Measurements from ENCODE around the gene GLOD4. TPM values are rescaled to one million over a fixed set of nuclear protein-coding genes. Genes with fewer than 3 reads are reported as not detected.

GLOD4 gene
- total and polyA plus RNA-seq, 8 donors = 6.4 to 213 (median 86.6) TPM

DNA sequence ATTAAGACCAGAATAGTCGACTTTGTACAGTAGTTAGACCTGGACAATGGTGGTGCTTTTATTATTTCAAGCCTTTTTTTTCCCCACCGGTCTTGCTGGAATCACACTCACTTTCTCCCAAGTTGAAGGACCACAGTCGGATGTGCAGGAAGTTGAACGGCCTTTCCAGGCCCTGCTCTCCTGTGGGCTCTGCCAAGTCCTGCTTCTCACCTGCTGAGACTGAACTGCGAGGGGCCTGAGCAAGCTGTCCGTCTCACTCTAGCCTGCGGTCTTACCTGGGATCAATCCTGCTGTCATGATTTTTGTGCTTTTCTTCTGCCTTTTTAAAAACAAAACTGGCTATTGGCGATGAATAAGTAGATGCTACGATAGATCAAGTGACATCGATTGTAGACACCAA is 48.3 kb downstream of the GLOD4 start:
- Histone ChIP-seq H3K9me3 (no peaks in the 10 kb centered on the region), H3K36me3 (peaks cover 0 to 34% (median 17%) of the 10 kb centered on the region in 4 donors), H3K27me3 (no peaks in the 10 kb centered on the region), H3K4me1 (peaks cover 9 to 68% (median 36%) of the 10 kb centered on the region in 4 donors), H3K4me3 (peak overlapping the region; percentile 66 to 94 (median 78)), H3K27ac (peak overlapping the region; percentile 86 to 91 (median 87))
- DNase-seq = no peak
- 44 to 66% (median 55%) methylated on average over 10 of the region's 10 CpGs for WGBS, 5 donors
- intact Hi-C loops (cut with DNase I; ENCODE audit: low total_unique reads) = no loop called here
- TF ChIP-seq EP300 (IDR thresholded peaks at IDR 0.05) (no peak), POLR2A (IDR thresholded peaks at IDR 0.05) (no peak), POLR2AphosphoS5 (IDR thresholded peaks at IDR 0.05) (no peak), CTCF (IDR thresholded peaks at IDR 0.05) (no peak)

DNA sequence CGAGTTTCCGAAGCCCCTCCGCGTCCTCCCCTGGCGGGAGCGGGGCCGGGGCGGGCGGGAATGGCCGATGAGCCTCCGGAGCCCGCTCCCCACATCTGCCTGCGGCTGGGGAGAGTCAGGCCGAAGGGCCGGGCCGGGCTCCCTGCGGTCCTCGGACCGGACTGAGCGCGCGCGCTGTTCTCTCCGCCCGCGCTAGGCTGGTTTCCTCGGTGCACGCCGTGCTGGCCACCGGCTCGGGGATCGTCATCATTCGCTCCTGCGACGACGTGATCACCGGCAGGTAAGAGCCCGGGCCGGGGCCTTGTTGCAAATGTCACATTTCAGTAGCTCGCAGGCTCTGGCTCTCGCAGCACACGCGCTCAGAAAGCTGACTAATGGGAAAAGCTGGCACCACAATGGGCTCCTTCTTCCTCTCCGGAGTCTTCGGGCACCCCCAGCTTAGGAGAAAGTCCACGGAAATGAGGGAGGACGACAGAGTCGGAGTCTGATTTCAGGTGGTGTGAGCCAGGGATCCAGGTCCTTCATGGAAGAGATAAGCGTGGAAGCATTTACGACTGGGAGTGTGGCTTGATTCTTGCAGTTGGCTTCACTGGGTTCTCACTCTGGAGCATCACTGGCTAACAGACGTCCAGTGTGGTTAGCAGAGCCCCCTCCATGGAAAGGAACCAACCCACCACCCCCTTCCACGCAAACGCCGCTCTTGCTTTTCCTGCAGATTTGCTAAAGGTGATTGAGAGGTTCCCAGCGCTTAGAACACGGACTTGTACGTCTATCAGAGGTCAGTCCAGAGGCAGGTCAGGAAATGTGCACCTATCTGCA is 49.0 kb downstream of the GLOD4 start:
- no peaks in the 10 kb centered on the region for H3K27me3 ChIP-seq
- WGBS, 5 donors = 3 to 15% (median 4%) methylated on average over 17 to 57 of the region's 57 CpGs
- H3K4me1 ChIP-seq = peaks cover 9 to 68% (median 38%) of the 10 kb centered on the region in 4 donors
- TF ChIP-seq EP300 (IDR thresholded peaks at IDR 0.05) = no peak
- TF ChIP-seq POLR2AphosphoS5 (IDR thresholded peaks at IDR 0.05) = no peak
- no peak for TF ChIP-seq POLR2A (IDR thresholded peaks at IDR 0.05)
- no peak for TF ChIP-seq CTCF (IDR thresholded peaks at IDR 0.05)
- DNase-seq = peak; percentile 61 to 69
- intact Hi-C loops (cut with DNase I; ENCODE audit: low total_unique reads) = no loop called here
- peak overlapping the region; percentile 86 to 91 (median 87) for H3K27ac ChIP-seq
- H3K36me3 ChIP-seq = peaks cover 0 to 28% (median 10%) of the 10 kb centered on the region in 4 donors
- peak overlapping the region; percentile 66 to 94 (median 78) for H3K4me3 ChIP-seq
- H3K9me3 ChIP-seq = no peaks in the 10 kb centered on the region

GRCh38 chr17:732067-732901 is 49.8 kb downstream of the GLOD4 start, which contains the start of gene TLCD3A:
TSS of gene TLCD3A (plus strand) at chr17:732596. CDS start at chr17:732648, 52 bp downstream.
- intact Hi-C loops (cut with DNase I; ENCODE audit: low total_unique reads) = no loop called here
- WGBS, 5 donors = 0% methylated on average over 9 to 126 of the region's 126 CpGs; no CpG with 5 or more reads in 1 of the 5 donors

GRCh38 chr17:731644-732066 is 50.4 kb downstream of the GLOD4 start:
- no peak for DNase-seq
- H3K9me3 ChIP-seq = no peaks in the 10 kb centered on the region
- H3K36me3 ChIP-seq = peaks cover 0 to 17% (median 3%) of the 10 kb centered on the region in 4 donors
- no peak for TF ChIP-seq POLR2AphosphoS5 (IDR thresholded peaks at IDR 0.05)
- no peak for TF ChIP-seq POLR2A (IDR thresholded peaks at IDR 0.05)
- TF ChIP-seq CTCF (IDR thresholded peaks at IDR 0.05) = no peak
- no peak for TF ChIP-seq EP300 (IDR thresholded peaks at IDR 0.05)
- WGBS, 5 donors = 4 to 20% (median 9%) methylated on average over 5 to 26 of the region's 26 CpGs
- H3K4me3 ChIP-seq = peak overlapping the region; percentile 66 to 94 (median 78)
- no peaks in the 10 kb centered on the region for H3K27me3 ChIP-seq
- intact Hi-C loops (cut with DNase I; ENCODE audit: low total_unique reads) = no loop called here
- H3K27ac ChIP-seq = peak overlapping the region; percentile 86 to 94 (median 87)
- peaks cover 9 to 61% (median 38%) of the 10 kb centered on the region in 4 donors for H3K4me1 ChIP-seq

More at GRCh38 chr17:732067-732901, 49.8 kb downstream of the GLOD4 start, which contains the start of gene TLCD3A:
- H3K27ac ChIP-seq = peak within 1 kb of the TSS; percentile 86 to 94 (median 87)
- H3K4me3 ChIP-seq = peak within 1 kb of the TSS; percentile 66 to 94 (median 78)
- peaks cover 9 to 63% (median 38%) of the 10 kb centered on the region in 4 donors for H3K4me1 ChIP-seq
- TF ChIP-seq EP300 (IDR thresholded peaks at IDR 0.05) (no peak), POLR2AphosphoS5 (IDR thresholded peaks at IDR 0.05) (peak in 2 of 3 donors; percentile 31 to 46)
- DNase-seq = peak; percentile 87 to 93
- H3K9me3 ChIP-seq = no peaks in the 10 kb centered on the region
- H3K27me3 ChIP-seq = no peaks in the 10 kb centered on the region
- H3K36me3 ChIP-seq = peaks cover 0 to 21% (median 3%) of the 10 kb centered on the region in 4 donors
